ENCODE results near the gene TTLL11.
A peak's percentile ranks its signal among the peaks of the same experiment; 100 is the strongest.

Gene TTLL11

DNA sequence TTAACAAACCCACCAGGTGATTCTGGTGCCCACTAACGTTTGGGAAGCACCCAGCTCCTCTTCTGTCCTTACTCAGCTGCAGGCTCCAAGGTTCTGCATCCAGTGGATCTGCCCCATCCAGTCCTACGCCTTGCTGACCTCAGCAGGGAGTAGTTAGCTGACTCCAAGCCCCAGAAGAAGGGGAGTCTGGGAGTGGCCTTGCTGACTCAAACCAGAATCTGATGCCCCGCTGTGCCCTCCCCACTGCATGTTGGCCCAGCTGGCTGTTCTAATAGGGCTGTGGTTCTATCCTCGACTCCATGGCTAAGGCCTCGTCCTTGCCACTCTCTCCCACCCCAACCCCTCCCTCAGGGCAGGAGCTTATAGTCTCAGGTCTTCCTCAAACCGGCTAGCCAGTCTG is 136.3 kb downstream of the TTLL11 start:
- TF ChIP-seq, protein P1, sequence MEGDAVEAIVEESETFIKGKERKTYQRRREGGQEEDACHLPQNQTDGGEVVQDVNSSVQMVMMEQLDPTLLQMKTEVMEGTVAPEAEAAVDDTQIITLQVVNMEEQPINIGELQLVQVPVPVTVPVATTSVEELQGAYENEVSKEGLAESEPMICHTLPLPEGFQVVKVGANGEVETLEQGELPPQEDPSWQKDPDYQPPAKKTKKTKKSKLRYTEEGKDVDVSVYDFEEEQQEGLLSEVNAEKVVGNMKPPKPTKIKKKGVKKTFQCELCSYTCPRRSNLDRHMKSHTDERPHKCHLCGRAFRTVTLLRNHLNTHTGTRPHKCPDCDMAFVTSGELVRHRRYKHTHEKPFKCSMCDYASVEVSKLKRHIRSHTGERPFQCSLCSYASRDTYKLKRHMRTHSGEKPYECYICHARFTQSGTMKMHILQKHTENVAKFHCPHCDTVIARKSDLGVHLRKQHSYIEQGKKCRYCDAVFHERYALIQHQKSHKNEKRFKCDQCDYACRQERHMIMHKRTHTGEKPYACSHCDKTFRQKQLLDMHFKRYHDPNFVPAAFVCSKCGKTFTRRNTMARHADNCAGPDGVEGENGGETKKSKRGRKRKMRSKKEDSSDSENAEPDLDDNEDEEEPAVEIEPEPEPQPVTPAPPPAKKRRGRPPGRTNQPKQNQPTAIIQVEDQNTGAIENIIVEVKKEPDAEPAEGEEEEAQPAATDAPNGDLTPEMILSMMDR (IDR thresholded peaks at IDR 0.05; ENCODE audit: low read depth, low read length, missing control alignments) = no peak
- in situ Hi-C loops (cut with HindIII; ENCODE audit: low pct_ligation_motif_present, low sequenced_read_pairs) = loop anchor here (25.0 kb wide), 1 partner anchor 220 kb away; no protein-coding TSS in a partner anchor
- Histone ChIP-seq H3K27ac (no peak overlapping the region), H3K27me3 (replicated peaks) (no peaks in the 10 kb centered on the region), H3K36me3 (replicated peaks) (no peaks in the 10 kb centered on the region), H3K4me3 (ENCODE audit: low read depth, low read length) (no peak overlapping the region)
- DNase-seq = peak; percentile 30

DNA sequence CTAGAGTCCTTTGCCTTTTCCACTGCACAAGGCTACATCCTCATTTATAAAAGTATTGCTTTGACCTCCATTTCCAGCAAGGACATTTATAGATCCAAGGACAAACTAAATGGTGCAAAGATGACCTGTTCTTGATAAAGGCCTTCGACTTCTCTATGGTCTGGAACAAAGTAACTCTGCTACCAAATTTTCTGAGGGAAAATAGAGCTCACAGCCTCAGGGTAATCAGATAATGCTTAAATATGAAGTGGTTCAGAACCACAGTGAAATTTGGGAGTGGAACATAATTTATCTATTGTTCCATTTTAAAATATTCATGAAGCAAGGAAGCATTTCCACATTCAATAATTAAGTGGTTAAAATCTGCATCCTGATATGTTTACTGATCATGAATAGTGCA is 137.5 kb downstream of the TTLL11 start:
- DNase-seq = no peak
- in situ Hi-C loops (cut with HindIII; ENCODE audit: low pct_ligation_motif_present, low sequenced_read_pairs) = loop anchor here (25.0 kb wide), 1 partner anchor 218 kb away; no protein-coding TSS in a partner anchor
- Histone ChIP-seq H3K4me3 (ENCODE audit: low read depth, low read length) (no peak overlapping the region), H3K27ac (no peak overlapping the region), H3K27me3 (replicated peaks) (no peaks in the 10 kb centered on the region), H3K36me3 (replicated peaks) (no peaks in the 10 kb centered on the region)
- TF ChIP-seq, protein P1 (IDR thresholded peaks at IDR 0.05; ENCODE audit: low read depth, low read length, missing control alignments) = no peak

DNA sequence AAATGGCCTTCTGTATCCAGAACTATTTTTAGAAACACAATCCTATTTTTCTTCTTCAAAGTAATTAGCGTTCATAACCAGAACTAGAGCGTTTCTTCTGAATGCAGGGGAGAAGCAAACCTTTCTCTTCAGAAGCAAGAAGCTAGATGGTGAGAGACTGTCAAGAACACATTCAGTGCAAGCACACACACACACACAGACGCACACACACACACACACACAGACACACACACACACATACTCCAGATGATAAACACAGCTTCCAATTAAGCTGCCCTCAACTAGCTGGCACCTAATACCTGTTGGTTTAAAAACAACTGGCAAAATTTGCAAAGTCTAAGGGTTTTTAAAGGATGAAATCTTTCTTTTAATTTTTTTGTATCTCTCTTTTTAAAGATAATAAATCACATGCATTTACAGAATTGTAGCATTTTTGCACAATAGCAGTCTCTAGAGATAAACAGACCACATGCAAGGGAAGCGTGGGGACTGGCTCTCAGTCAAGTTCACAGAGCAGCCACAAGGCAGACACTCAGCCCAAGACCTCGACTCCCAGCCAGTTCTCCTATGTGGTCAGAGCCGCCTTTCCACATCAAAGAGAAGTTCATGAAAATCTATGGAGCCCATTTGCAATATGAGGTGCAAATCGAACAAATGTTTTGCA is 138.5 kb downstream of the TTLL11 start:
- TF ChIP-seq, protein P1 (IDR thresholded peaks at IDR 0.05; ENCODE audit: low read depth, low read length, missing control alignments) = peak; percentile 32
- no peaks in the 10 kb centered on the region for H3K27me3 ChIP-seq (replicated peaks)
- H3K36me3 ChIP-seq (replicated peaks) = no peaks in the 10 kb centered on the region
- H3K4me3 ChIP-seq (ENCODE audit: low read depth, low read length) = no peak overlapping the region
- in situ Hi-C loops (cut with HindIII; ENCODE audit: low pct_ligation_motif_present, low sequenced_read_pairs) = loop anchor here (25.0 kb wide), 1 partner anchor 217 kb away; no protein-coding TSS in a partner anchor
- H3K27ac ChIP-seq = no peak overlapping the region
- DNase-seq = peak; percentile 88

DNA sequence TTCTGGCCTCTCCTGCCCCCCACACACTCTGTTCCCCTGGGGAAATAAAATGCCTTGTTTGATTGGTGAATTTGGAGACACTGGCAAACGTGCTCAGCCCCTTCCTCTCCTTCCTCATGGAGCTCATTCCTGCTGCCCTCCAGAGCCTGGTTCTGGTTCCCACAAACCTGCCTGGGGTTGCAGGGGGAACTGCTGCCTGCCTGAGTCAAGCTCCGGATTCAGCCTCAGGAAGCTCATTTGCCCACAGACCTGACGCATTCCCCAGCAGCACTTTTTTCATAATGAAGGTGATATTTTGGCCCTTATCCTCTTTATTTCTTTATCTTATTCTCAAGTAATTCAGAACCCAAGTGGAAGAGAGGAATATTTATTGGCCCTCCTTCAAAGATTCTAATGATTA is 140.5 kb downstream of the TTLL11 start:
- DNase-seq = no peak
- TF ChIP-seq, protein P1 (IDR thresholded peaks at IDR 0.05; ENCODE audit: low read depth, low read length, missing control alignments) = no peak
- in situ Hi-C loops (cut with HindIII; ENCODE audit: low pct_ligation_motif_present, low sequenced_read_pairs) = loop anchor here (25.0 kb wide), 1 partner anchor 215 kb away; no protein-coding TSS in a partner anchor
- Histone ChIP-seq H3K27me3 (replicated peaks) (no peaks in the 10 kb centered on the region), H3K4me3 (ENCODE audit: low read depth, low read length) (no peak overlapping the region), H3K27ac (no peak overlapping the region), H3K36me3 (replicated peaks) (no peaks in the 10 kb centered on the region)

DNA sequence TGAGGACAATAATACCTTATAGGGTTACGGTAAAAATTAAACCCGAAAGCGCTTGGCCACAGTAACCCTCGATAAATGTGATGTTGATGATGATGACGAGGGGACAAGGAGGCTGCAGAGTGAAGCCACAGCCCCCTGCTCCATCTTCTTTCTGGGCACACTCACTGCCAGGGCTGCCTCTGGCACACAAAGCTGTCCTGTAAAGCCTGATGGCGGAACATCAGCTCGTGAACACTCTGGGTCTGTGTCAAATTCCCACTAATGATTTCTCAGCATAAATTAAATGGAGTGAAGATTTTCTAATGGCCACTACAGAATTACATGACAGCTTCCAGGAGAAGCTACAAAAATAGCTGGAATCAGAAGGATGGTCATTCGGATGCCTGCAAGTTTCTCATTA is 142.2 kb downstream of the TTLL11 start:
- in situ Hi-C loops (cut with HindIII; ENCODE audit: low pct_ligation_motif_present, low sequenced_read_pairs) = loop anchor here (25.0 kb wide), 1 partner anchor 214 kb away; no protein-coding TSS in a partner anchor
- no peaks in the 10 kb centered on the region for H3K27me3 ChIP-seq (replicated peaks)
- DNase-seq = no peak
- H3K36me3 ChIP-seq (replicated peaks) = no peaks in the 10 kb centered on the region
- H3K27ac ChIP-seq = no peak overlapping the region
- TF ChIP-seq, protein P1 (IDR thresholded peaks at IDR 0.05; ENCODE audit: low read depth, low read length, missing control alignments) = no peak
- H3K4me3 ChIP-seq (ENCODE audit: low read depth, low read length) = no peak overlapping the region
